Common myeloid progenitor, CD34-positive (primary cell): ENCODE measurements around the gene STK10.

Experiments
- CTCF ChIA-PET: fragments of 350-600 bp; sonication (Branson Sonifier 250); formaldehyde crosslinking; loops from one replicate; lab custom pipeline; 2021; ENCODE audit warnings: antibody characterized with exemption; lab: Charles Lee
- POLR2A ChIA-PET: fragments of 350-600 bp; sonication (Branson Sonifier 250); formaldehyde crosslinking; loops from one replicate; lab custom pipeline; 2021; ENCODE audit warnings: antibody characterized with exemption; lab: Charles Lee
- DNase-seq, 3 donors: peaks; one replicate each; pipeline versions ENCODE4 v3.0.0 to v3.0.0-alpha.2; 2013
- H3K27ac ChIP-seq, 2 experiments: 1 replicate in 1 of 2; 2 replicates in 1 of 2; pipeline ENCODE4 v1.7.0; 2013; ENCODE audit warnings: inconsistent platforms in 2 of 2, low read length in 2 of 2, mild to moderate bottlenecking in 2 of 2, low read depth in 1 of 2, moderate library complexity in 1 of 2; ENCODE audit not compliant: severe bottlenecking in 2 of 2, insufficient read depth in 1 of 2, poor library complexity in 1 of 2
- H3K27me3 ChIP-seq, 5 experiments: replicated peaks in 2 of 5; 1 replicate in 3 of 5; 2 replicates in 2 of 5; pipeline versions ENCODE4 v1.6.1 to v1.7.0; 2013; ENCODE audit warnings: low read length in 4 of 5, mild to moderate bottlenecking in 2 of 5, moderate library complexity in 2 of 5, inconsistent platforms in 1 of 5; ENCODE audit not compliant: insufficient read depth in 5 of 5, control insufficient read depth in 4 of 5
- H3K36me3 ChIP-seq, 4 experiments: 1 replicate in 2 of 4; 2 replicates in 2 of 4; pipeline versions ENCODE4 v1.6.1 to v1.7.0; 2013; ENCODE audit warnings: low read length in 3 of 4, control low read depth in 1 of 4, mild to moderate bottlenecking in 1 of 4; ENCODE audit not compliant: control insufficient read depth in 4 of 4, insufficient read depth in 4 of 4
- H3K4me1 ChIP-seq, 4 experiments: 1 replicate in 3 of 4; 2 replicates in 1 of 4; pipeline versions ENCODE4 v1.6.1 to v1.7.1; 2013; ENCODE audit warnings: low read length in 3 of 4, mild to moderate bottlenecking in 3 of 4, control low read depth in 1 of 4, inconsistent platforms in 1 of 4, moderate library complexity in 1 of 4; ENCODE audit not compliant: control insufficient read depth in 4 of 4, insufficient read depth in 4 of 4; ENCODE audit errors: control extremely low read depth in 1 of 4
- H3K4me3 ChIP-seq, 7 experiments: 1 replicate in 4 of 7; 2 replicates in 3 of 7; pipeline versions ENCODE4 v1.5.1 to v1.7.0; 2013; ENCODE audit warnings: mild to moderate bottlenecking in 7 of 7, low read length in 6 of 7, moderate library complexity in 6 of 7, inconsistent platforms in 2 of 7, low read depth in 2 of 7, control low read depth in 1 of 7; ENCODE audit not compliant: insufficient read depth in 4 of 7, control insufficient read depth in 1 of 7; ENCODE audit errors: extremely low read depth in 1 of 7
- H3K9me3 ChIP-seq, 5 experiments: 1 replicate in 4 of 5; 2 replicates in 1 of 5; pipeline versions ENCODE4 v1.6.1 to v1.7.1; 2013; ENCODE audit warnings: low read length in 4 of 5, mild to moderate bottlenecking in 2 of 5, inconsistent platforms in 1 of 5, low read depth in 1 of 5, moderate library complexity in 1 of 5; ENCODE audit not compliant: control insufficient read depth in 4 of 5, insufficient read depth in 2 of 5; ENCODE audit errors: control extremely low read depth in 1 of 5
- WGBS: methylation state at CpG from one replicate; pipeline ENCODE4 v1.1.5; 2013; ENCODE audit not compliant: insufficient coverage; 5-methylcytosine and 5-hydroxymethylcytosine counted together

STK10 gene

DNA sequence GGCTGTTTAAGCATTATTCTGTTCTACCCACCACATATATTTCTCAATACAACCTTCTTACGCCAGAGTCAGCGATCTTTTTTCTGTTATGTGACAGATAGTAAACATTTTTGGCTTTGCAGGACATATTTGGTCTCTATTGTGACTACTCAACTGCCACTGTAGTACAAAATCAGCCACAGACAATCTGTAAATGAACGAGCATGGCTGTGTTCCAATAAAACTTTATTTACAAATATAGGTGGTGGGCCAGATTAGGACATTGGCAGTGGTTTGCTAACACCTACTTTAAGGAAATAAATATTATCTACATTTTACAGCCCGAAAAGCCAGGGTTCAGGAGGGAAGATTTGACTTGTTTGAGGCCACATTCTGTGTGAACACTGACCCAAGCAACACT lies 141.4 kb downstream of the STK10 start:
- ChIA-PET CTCF (interaction anchor here (0.6 kb wide), 1 partner anchor 142 kb away, joined by 3 read pairs; no protein-coding TSS in a partner anchor), POLR2A (no interaction called here)
- Histone ChIP-seq H3K36me3 (peaks cover 10 to 78% (median 56%) of the 10 kb centered on the region in 4 experiments), H3K9me3 (no peaks in the 10 kb centered on the region), H3K27me3 (no peaks in the 10 kb centered on the region), H3K4me3 (no peak overlapping the region), H3K27ac (no peak overlapping the region), H3K4me1 (no peaks in the 10 kb centered on the region)
- DNase-seq = no peak
- 100% methylated on average over 1 of the region's 4 CpGs for WGBS

GRCh38 chr5:172045315-172045632 lies 142.8 kb downstream of the STK10 start:
- no peak for DNase-seq
- H3K27me3 ChIP-seq = no peaks in the 10 kb centered on the region
- H3K27ac ChIP-seq = no peak overlapping the region
- peaks cover 10 to 70% (median 45%) of the 10 kb centered on the region in 4 experiments for H3K36me3 ChIP-seq
- POLR2A ChIA-PET = interaction anchor here (0.7 kb wide), 1 partner anchor 248 kb away, joined by 4 read pairs; no protein-coding TSS in a partner anchor
- H3K4me1 ChIP-seq = no peaks in the 10 kb centered on the region
- CTCF ChIA-PET = interaction anchor here (1.0 to 1.5 kb wide), 5 partner anchors 14 to 711 kb away, joined by 3 to 6 read pairs (median 4); no protein-coding TSS in a partner anchor
- H3K9me3 ChIP-seq = no peaks in the 10 kb centered on the region
- no peak overlapping the region for H3K4me3 ChIP-seq
- WGBS = 53% methylated on average over 3 of the region's 7 CpGs

- WGBS = 67% methylated on average over 5 of the region's 14 CpGs
- Histone ChIP-seq H3K36me3 (peaks cover 7 to 65% (median 41%) of the 10 kb centered on the region in 4 experiments), H3K9me3 (no peaks in the 10 kb centered on the region), H3K27me3 (no peaks in the 10 kb centered on the region), H3K4me3 (no peak overlapping the region), H3K4me1 (no peaks in the 10 kb centered on the region), H3K27ac (no peak overlapping the region)
- POLR2A ChIA-PET = interaction anchor here (0.7 kb wide), 1 partner anchor 248 kb away, joined by 4 read pairs; no protein-coding TSS in a partner anchor
- CTCF ChIA-PET = interaction anchor here (0.9 to 1.5 kb wide), 7 partner anchors 8 to 710 kb away, joined by 3 to 6 read pairs (median 4); no protein-coding TSS in a partner anchor
- DNase-seq = peak in 2 of 3 donors; percentile 28 to 32
Observed at GRCh38 chr5:172044631-172045314, 143.3 kb downstream of the STK10 start.

DNA sequence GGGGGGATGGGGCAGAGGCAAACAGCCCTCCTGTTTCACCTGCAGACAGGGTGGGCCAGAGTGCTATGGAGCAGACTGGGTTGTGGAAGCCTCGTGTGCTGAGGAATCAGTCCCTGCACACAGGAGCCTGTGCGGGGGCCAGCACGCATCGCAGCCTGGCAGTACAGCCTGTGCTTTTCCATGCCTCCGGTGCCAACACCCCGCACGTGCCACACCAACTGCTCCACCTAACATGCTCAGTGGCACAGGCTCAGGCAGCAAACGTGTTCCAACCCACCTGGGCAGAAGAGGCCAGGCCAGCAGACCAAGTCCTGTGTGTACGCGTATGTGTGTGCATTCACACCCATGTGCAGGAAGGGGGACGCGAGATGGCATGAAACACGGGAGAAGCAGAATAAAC lies 144.2 kb downstream of the STK10 start:
- 95% methylated on average over 10 of the region's 13 CpGs for WGBS
- no peak overlapping the region for H3K4me3 ChIP-seq
- no peak overlapping the region for H3K27ac ChIP-seq
- peaks cover 5 to 56% (median 33%) of the 10 kb centered on the region in 4 experiments for H3K36me3 ChIP-seq
- POLR2A ChIA-PET = no interaction called here
- H3K27me3 ChIP-seq = no peaks in the 10 kb centered on the region
- H3K4me1 ChIP-seq = no peaks in the 10 kb centered on the region
- H3K9me3 ChIP-seq = no peaks in the 10 kb centered on the region
- CTCF ChIA-PET = interaction anchor here (0.9 to 1.5 kb wide), 3 partner anchors 9 to 135 kb away, joined by 4 to 6 read pairs (median 5); no protein-coding TSS in a partner anchor
- DNase-seq = no peak

GRCh38 chr5:172042183-172042582 lies 145.8 kb downstream of the STK10 start:
- ChIA-PET POLR2A (interaction anchor here (0.7 kb wide), 1 partner anchor 63 kb away, joined by 3 read pairs; no protein-coding TSS in a partner anchor), CTCF (interaction anchor here (1.0 to 5.0 kb wide), 3 partner anchors 23 to 131 kb away, joined by 3 to 97 read pairs (median 4); no protein-coding TSS in a partner anchor)
- Histone ChIP-seq H3K4me3 (no peak overlapping the region), H3K36me3 (peaks cover 3 to 40% (median 23%) of the 10 kb centered on the region in 4 experiments), H3K4me1 (no peaks in the 10 kb centered on the region), H3K27me3 (no peaks in the 10 kb centered on the region), H3K27ac (no peak overlapping the region), H3K9me3 (peaks cover 0 to 3% (median 0%) of the 10 kb centered on the region in 5 experiments)
- 94% methylated on average over 12 of the region's 13 CpGs for WGBS
- DNase-seq = no peak

GRCh38 chr5:172038167-172038566 lies 149.9 kb downstream of the STK10 start:
- DNase-seq = no peak
- no peak overlapping the region for H3K27ac ChIP-seq
- peaks cover 0 to 3% (median 0%) of the 10 kb centered on the region in 5 experiments for H3K9me3 ChIP-seq
- no peak overlapping the region for H3K4me3 ChIP-seq
- H3K36me3 ChIP-seq = peaks cover 0 to 4% (median under 1%) of the 10 kb centered on the region in 4 experiments
- no peaks in the 10 kb centered on the region for H3K27me3 ChIP-seq
- POLR2A ChIA-PET = interaction anchor here (0.6 kb wide), 1 partner anchor 278 kb away, joined by 3 read pairs; no protein-coding TSS in a partner anchor
- 100% methylated on average over 3 of the region's 3 CpGs for WGBS
- CTCF ChIA-PET = interaction anchor here (4.8 kb wide), 1 partner anchor 126 kb away, joined by 27 read pairs; no protein-coding TSS in a partner anchor
- H3K4me1 ChIP-seq = peaks cover 3 to 9% (median 6%) of the 10 kb centered on the region in 4 experiments
